Neuronal stem cell (in vitro differentiated cells): Measurements from ENCODE around the gene SPRY2. TPM values are rescaled to one million over a fixed set of nuclear protein-coding genes. Genes with fewer than 3 reads are reported as not detected.

Experiments used
- DNase-seq: peaks from one replicate; pipeline ENCODE4 v3.0.0-alpha.2; 2013; ENCODE audit warnings: low spot score
- H2AFZ ChIP-seq: one replicate; pipeline ENCODE4 v1.6.1; 2013; ENCODE audit warnings: mild to moderate bottlenecking, low read length, inconsistent platforms
- H2AK5ac ChIP-seq: 2 replicates; pipeline ENCODE4 v1.6.1; 2013; ENCODE audit warnings: low read depth, mild to moderate bottlenecking, inconsistent platforms, low read length, moderate library complexity, mixed read lengths
- H2BK120ac ChIP-seq: 2 replicates; pipeline ENCODE4 v1.6.1; 2013; ENCODE audit warnings: low read depth, mild to moderate bottlenecking, inconsistent platforms, low read length, moderate library complexity, mixed read lengths
- H2BK12ac ChIP-seq: one replicate; pipeline ENCODE4 v1.6.1; 2013; ENCODE audit warnings: low read length, inconsistent platforms
- H2BK15ac ChIP-seq: 2 replicates; pipeline ENCODE4 v1.6.1; 2013; ENCODE audit warnings: mild to moderate bottlenecking, low read length, inconsistent platforms, mixed read lengths
- H2BK5ac ChIP-seq: one replicate; pipeline ENCODE4 v1.6.1; 2013; ENCODE audit warnings: inconsistent platforms, mild to moderate bottlenecking, low read length, moderate library complexity
- H3K14ac ChIP-seq: one replicate; pipeline ENCODE4 v1.6.1; 2013; ENCODE audit warnings: low read length, inconsistent platforms
- H3K18ac ChIP-seq: 2 replicates; pipeline ENCODE4 v1.6.1; 2013; ENCODE audit warnings: low read length, inconsistent platforms
- H3K23ac ChIP-seq: 2 replicates; pipeline ENCODE4 v1.6.1; 2013; ENCODE audit warnings: low read depth, mild to moderate bottlenecking, mixed read lengths, low read length, inconsistent platforms; ENCODE audit not compliant: poor library complexity
- H3K27ac ChIP-seq: replicated peaks from 3 replicates; pipeline ENCODE4 v1.5.1; 2013; ENCODE audit warnings: low read length, inconsistent platforms
- H3K27me3 ChIP-seq, 3 experiments: 2 replicates each; pipeline ENCODE4 v1.6.1; 2013; ENCODE audit warnings: low read length in 3 of 3, mild to moderate bottlenecking in 2 of 3, inconsistent platforms in 1 of 3, low read depth in 1 of 3, mixed read lengths in 1 of 3, moderate library complexity in 1 of 3; ENCODE audit not compliant: control insufficient read depth in 3 of 3, insufficient read depth in 3 of 3
- H3K36me3 ChIP-seq, 2 donors: replicated peaks in 1 of 2; 2 replicates each; pipeline ENCODE4 v1.6.1; 2013; ENCODE audit warnings: low read length in 2 of 2; ENCODE audit not compliant: control insufficient read depth in 2 of 2, insufficient read depth in 2 of 2
- H3K4ac ChIP-seq: 2 replicates; pipeline ENCODE4 v1.6.1; 2013; ENCODE audit warnings: inconsistent platforms, mild to moderate bottlenecking, low read length, moderate library complexity
- H3K4me1 ChIP-seq, 2 donors: 1 replicate in 1 of 2; 2 replicates in 1 of 2; pipeline ENCODE4 v1.6.1; 2013; ENCODE audit warnings: low read length in 2 of 2, low read depth in 1 of 2; ENCODE audit not compliant: control insufficient read depth in 2 of 2, insufficient read depth in 1 of 2
- H3K4me2 ChIP-seq: one replicate; pipeline ENCODE4 v1.6.1; 2013; ENCODE audit warnings: mild to moderate bottlenecking, low read length, inconsistent platforms; ENCODE audit not compliant: insufficient read depth, poor library complexity, severe bottlenecking
- H3K4me3 ChIP-seq, 2 donors: 2 replicates each; pipeline ENCODE4 v1.5.1; 2013; ENCODE audit warnings: low read length in 2 of 2, mild to moderate bottlenecking in 2 of 2, inconsistent platforms in 1 of 2, moderate library complexity in 1 of 2
- H3K79me1 ChIP-seq: one replicate; pipeline ENCODE4 v1.6.1; 2013; ENCODE audit warnings: low read depth, mild to moderate bottlenecking, inconsistent platforms, low read length, moderate library complexity
- H3K9ac ChIP-seq: one replicate; pipeline ENCODE4 v1.6.1; 2013; ENCODE audit warnings: mild to moderate bottlenecking, low read depth, low read length, inconsistent platforms; ENCODE audit not compliant: poor library complexity
- H3K9me3 ChIP-seq, 2 donors: replicated peaks in 1 of 2; 2 replicates each; pipeline versions ENCODE3 to v1.6.1; 2013; ENCODE audit warnings: low read length in 2 of 2, mild to moderate bottlenecking in 2 of 2, inconsistent platforms in 1 of 2, low read depth in 1 of 2, mixed read lengths in 1 of 2, moderate library complexity in 1 of 2; ENCODE audit not compliant: control insufficient read depth in 2 of 2, insufficient read depth in 1 of 2
- H4K8ac ChIP-seq: one replicate; pipeline ENCODE4 v1.6.1; 2013; ENCODE audit warnings: low read depth, mild to moderate bottlenecking, inconsistent platforms, low read length, moderate library complexity
- H4K91ac ChIP-seq: one replicate; pipeline ENCODE4 v1.6.1; 2013; ENCODE audit warnings: low read length, low read depth, mild to moderate bottlenecking, inconsistent platforms; ENCODE audit not compliant: poor library complexity
- WGBS, 2 donors: extraction: QIAGEN DNeasy Blood & Tissue Kit; methylation state at CpG; one replicate each; pipeline ENCODE4 v1.1.7; 2013; ENCODE audit warnings: missing lambda C conversion rate in 2 of 2, mixed read lengths in 1 of 2; ENCODE audit not compliant: insufficient read length in 2 of 2, insufficient replicate concordance in 1 of 2; ENCODE audit errors: extremely low coverage in 2 of 2; 5-methylcytosine and 5-hydroxymethylcytosine counted together
- small RNA-seq: library from polyadenylated mRNA; stranded (forward); fragments of <200 nt; extraction: miRNeasy Mini kit (QIAGEN cat#:217004); gene quantifications from one replicate; pipeline ENCODE3, GENCODE V24; 2013; ENCODE audit not compliant: insufficient read depth

Gene SPRY2

DNA sequence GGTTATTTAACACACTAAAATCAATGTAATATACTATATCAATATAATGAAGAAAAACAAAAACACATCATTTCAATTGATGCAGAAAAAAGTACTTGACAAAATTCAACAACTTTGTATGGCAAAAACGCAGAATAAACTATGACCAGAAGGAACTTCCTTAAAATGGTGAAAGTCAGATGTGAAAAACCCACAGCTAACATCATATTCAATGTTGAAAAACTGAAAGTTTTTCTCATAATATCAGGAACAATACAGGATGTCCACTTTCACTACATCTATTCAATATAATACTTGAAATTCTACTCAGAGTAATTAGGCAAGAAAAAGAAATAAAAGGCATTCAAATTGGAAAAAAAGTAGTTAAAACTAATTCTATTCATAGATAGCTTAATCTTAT lies 50.3 kb downstream of the SPRY2 start:
- Histone ChIP-seq H4K91ac (no peak overlapping the region), H3K14ac (no peak overlapping the region), H2BK120ac (no peak overlapping the region), H3K79me1 (no peaks in the 10 kb centered on the region), H3K9ac (no peak overlapping the region), H3K4me2 (no peak overlapping the region), H3K18ac (no peak overlapping the region), H2BK5ac (no peak overlapping the region), H3K27ac (no peak overlapping the region), H2BK15ac (no peak overlapping the region), H2AK5ac (no peak overlapping the region), H3K4ac (no peak overlapping the region), H3K36me3 (no peaks in the 10 kb centered on the region), H2AFZ (no peak overlapping the region), H3K27me3 (no peaks in the 10 kb centered on the region), H3K9me3 (peaks cover 0 to 17% of the 10 kb centered on the region in 2 donors), H4K8ac (no peak overlapping the region), H3K23ac (no peak overlapping the region), H3K4me3 (no peak overlapping the region), H3K4me1 (no peaks in the 10 kb centered on the region), H2BK12ac (no peak overlapping the region)
- WGBS, 2 donors, result no CpG with 5 or more reads among the region's 1 CpG
- no peak for DNase-seq

Small RNA genes within 50 kb of the gene (small RNA-seq; reads per million reads assigned to genes)
- gene RNU6-61P, result not detected
